K562 (cell line): ENCODE measurements around the gene ENSA. TPM values are rescaled to one million over a fixed set of nuclear protein-coding genes. Genes with fewer than 3 reads are reported as not detected.

Experiments
- BCOR ChIP-seq: fragments of 450-650 bp; IDR thresholded peaks from 2 replicates; pipeline ENCODE4 v1.6.1; 2016
- CBFA2T3 ChIP-seq: fragments of 450-650 bp; IDR thresholded peaks from 2 replicates; pipeline ENCODE4 v1.6.1; 2017
- CREM ChIP-seq: IDR thresholded peaks from 2 replicates; pipeline ENCODE4 v1.6.1; 2014; ENCODE audit warnings: antibody characterized with exemption, low read depth
- KLF1 ChIP-seq: fragments of 450-650 bp; IDR thresholded peaks from 2 replicates; pipeline ENCODE4 v1.6.1; 2016; ENCODE audit warnings: missing genetic modification characterization, missing compliant biosample characterization
- TAF15 ChIP-seq: fragments of 200-400 bp; formaldehyde crosslinking; IDR thresholded peaks from 2 replicates; pipeline ENCODE4 v1.6.1; 2017; ENCODE audit warnings: mild to moderate bottlenecking, low read depth, low read length, moderate library complexity
- U2AF2 ChIP-seq: fragments of 200-400 bp; formaldehyde crosslinking; optimal IDR thresholded peaks from 2 replicates; pipeline ENCODE3; 2017; ENCODE audit warnings: low read depth, mild to moderate bottlenecking, low read length
- ZNF239 ChIP-seq: fragments of 250-450 bp; sonication (Bioruptor Pico); IDR thresholded peaks from 2 replicates; pipeline ENCODE4 v1.4.0; 2020; ENCODE audit warnings: mild to moderate bottlenecking
- ZNF263 ChIP-seq: sonication (generic); formaldehyde crosslinking; IDR thresholded peaks from 2 replicates; pipeline ENCODE4 v1.8.0; 2022; ENCODE audit warnings: mild to moderate bottlenecking, missing genetic modification reagents, borderline replicate concordance
- ZNF316 ChIP-seq: fragments of 450-650 bp; IDR thresholded peaks from 2 replicates; pipeline ENCODE4 v1.6.1; 2016
- polyA plus RNA-seq, 8 experiments: library from polyadenylated mRNA; depleted of rRNA in 4 of 8; stranded (reverse) in 5 of 8; unstranded in 3 of 8; fragments of >200 nt; fragmentation: Nextera tagmentation in 2 of 8; fragmentation: Illumina TruSeq in 1 of 8; extraction: Ambion mirVana in 2 of 8; extraction: Trizol in 1 of 8; gene quantifications; 2 replicates each; pipeline versions ENCODE4 v1.2.1 to v1.2.3, GENCODE V29; 2011 to 2014; ENCODE audit warnings: inconsistent platforms in 1 of 8, missing spikeins in 1 of 8
- total RNA-seq, 7 experiments: library from RNA; depleted of rRNA in 6 of 7; stranded (reverse); fragments of >200 nt in 6 of 7; fragmentation: Illumina TruSeq in 2 of 7; extraction: Trizol in 2 of 7; gene quantifications; 2 replicates each; pipeline versions ENCODE4 v1.2.1 to v1.2.3, GENCODE V29; 2011 to 2021; ENCODE audit warnings: low replicate concordance in 1 of 7
- TF ChIP-seq, protein P1 (sequence below): IDR thresholded peaks from 2 replicates; pipeline ENCODE4 v1.6.1; 2011; ENCODE audit not compliant: insufficient read length; ENCODE audit errors: extremely low read depth
- TF ChIP-seq, protein P2 (sequence below): fragments of 250-450 bp; sonication (Bioruptor Pico); IDR thresholded peaks from 2 replicates; pipeline ENCODE4 v1.5.0; 2020; ENCODE audit warnings: mild to moderate bottlenecking
- TF ChIP-seq, protein P3 (sequence below): fragments of 450-650 bp; formaldehyde crosslinking; IDR thresholded peaks from 2 replicates; pipeline ENCODE4 v1.4.0; 2022; ENCODE audit warnings: missing genetic modification characterization
- TF ChIP-seq, protein P4 (sequence below), 2 experiments: fragments of 450-650 bp in 1 of 2; IDR thresholded peaks; 2 replicates each; pipeline ENCODE4 v1.6.1; 2011 to 2017; ENCODE audit warnings: low read depth in 2 of 2, antibody characterized with exemption in 1 of 2, borderline replicate concordance in 1 of 2, low read length in 1 of 2, mild to moderate bottlenecking in 1 of 2, mixed read lengths in 1 of 2; ENCODE audit not compliant: control insufficient read depth in 1 of 2
- TF ChIP-seq, protein P5 (sequence below): fragments of 250-450 bp; sonication (Bioruptor Pico); IDR thresholded peaks from 2 replicates; pipeline ENCODE4 v1.4.0; 2020

ENSA gene
- total and polyA plus RNA-seq, 9 of the 15 experiments (the other 6 are each of a cell fraction or from before 2014, with no cell fraction given) = 68.1 to 605 (median 188) TPM

DNA sequence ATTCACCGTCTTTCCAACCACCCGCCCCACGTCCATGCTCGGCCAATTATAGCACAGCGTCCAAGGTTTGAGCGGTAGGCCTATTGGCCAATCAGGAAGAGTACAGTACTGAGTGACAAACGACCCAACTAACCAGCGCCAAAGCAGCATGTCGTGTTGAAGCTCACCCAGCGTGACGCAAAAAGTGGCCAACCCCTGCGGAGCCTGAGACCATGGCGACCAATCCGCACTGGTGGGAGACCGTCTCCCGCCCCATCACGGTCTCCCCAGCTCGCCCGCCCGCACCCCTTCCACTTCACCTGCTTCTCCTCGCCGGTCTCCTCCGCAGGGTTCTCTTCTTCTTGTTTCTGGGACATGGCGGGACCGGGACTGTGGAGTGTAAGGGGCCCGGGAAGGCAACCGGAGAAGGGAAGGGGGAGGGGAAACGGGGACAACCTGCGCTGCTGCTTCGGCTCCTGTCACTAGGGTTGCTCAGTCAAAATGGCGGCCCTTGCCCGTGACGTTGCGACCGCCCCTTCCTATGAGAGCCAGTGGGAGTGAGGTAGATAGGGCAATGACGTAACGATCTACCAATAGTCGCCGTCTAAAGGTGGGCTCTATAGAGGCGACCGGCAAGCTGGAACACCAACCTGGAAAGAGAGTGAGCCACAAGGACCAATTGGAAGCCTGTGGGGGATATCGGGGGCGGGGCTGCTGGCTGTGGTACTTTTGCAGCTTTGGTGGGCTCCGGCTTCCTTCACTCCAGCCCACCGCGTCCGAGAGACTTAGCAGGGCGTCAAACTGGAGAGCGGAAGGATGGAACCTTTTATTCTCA, at the start of gene ENSA (continued):
- TF ChIP-seq U2AF2 (no peak), CBFA2T3 (no peak), KLF1 (tag) (no peak), BCOR (no peak), ZNF316 (no peak), ZNF263 (no peak), TAF15 (no peak), CREM (peak; percentile 95), ZNF239 (CRISPR knock-in tag) (0 out of 2 replicates have a peak, but pooled peaks have one; percentile 11)
- TF ChIP-seq, protein P1, sequence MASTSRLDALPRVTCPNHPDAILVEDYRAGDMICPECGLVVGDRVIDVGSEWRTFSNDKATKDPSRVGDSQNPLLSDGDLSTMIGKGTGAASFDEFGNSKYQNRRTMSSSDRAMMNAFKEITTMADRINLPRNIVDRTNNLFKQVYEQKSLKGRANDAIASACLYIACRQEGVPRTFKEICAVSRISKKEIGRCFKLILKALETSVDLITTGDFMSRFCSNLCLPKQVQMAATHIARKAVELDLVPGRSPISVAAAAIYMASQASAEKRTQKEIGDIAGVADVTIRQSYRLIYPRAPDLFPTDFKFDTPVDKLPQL = peak; percentile 4
- TF ChIP-seq, protein P2, sequence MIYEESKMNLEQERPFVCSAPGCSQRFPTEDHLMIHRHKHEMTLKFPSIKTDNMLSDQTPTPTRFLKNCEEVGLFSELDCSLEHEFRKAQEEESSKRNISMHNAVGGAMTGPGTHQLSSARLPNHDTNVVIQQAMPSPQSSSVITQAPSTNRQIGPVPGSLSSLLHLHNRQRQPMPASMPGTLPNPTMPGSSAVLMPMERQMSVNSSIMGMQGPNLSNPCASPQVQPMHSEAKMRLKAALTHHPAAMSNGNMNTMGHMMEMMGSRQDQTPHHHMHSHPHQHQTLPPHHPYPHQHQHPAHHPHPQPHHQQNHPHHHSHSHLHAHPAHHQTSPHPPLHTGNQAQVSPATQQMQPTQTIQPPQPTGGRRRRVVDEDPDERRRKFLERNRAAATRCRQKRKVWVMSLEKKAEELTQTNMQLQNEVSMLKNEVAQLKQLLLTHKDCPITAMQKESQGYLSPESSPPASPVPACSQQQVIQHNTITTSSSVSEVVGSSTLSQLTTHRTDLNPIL (CRISPR knock-in tag) = peak; percentile 9; the same call in 1 of the 2 replicates
- TF ChIP-seq, protein P3, sequence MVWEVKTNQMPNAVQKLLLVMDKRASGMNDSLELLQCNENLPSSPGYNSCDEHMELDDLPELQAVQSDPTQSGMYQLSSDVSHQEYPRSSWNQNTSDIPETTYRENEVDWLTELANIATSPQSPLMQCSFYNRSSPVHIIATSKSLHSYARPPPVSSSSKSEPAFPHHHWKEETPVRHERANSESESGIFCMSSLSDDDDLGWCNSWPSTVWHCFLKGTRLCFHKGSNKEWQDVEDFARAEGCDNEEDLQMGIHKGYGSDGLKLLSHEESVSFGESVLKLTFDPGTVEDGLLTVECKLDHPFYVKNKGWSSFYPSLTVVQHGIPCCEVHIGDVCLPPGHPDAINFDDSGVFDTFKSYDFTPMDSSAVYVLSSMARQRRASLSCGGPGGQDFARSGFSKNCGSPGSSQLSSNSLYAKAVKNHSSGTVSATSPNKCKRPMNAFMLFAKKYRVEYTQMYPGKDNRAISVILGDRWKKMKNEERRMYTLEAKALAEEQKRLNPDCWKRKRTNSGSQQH = peak; percentile 43; the same call in 1 of the 2 replicates
- TF ChIP-seq, protein P4, sequence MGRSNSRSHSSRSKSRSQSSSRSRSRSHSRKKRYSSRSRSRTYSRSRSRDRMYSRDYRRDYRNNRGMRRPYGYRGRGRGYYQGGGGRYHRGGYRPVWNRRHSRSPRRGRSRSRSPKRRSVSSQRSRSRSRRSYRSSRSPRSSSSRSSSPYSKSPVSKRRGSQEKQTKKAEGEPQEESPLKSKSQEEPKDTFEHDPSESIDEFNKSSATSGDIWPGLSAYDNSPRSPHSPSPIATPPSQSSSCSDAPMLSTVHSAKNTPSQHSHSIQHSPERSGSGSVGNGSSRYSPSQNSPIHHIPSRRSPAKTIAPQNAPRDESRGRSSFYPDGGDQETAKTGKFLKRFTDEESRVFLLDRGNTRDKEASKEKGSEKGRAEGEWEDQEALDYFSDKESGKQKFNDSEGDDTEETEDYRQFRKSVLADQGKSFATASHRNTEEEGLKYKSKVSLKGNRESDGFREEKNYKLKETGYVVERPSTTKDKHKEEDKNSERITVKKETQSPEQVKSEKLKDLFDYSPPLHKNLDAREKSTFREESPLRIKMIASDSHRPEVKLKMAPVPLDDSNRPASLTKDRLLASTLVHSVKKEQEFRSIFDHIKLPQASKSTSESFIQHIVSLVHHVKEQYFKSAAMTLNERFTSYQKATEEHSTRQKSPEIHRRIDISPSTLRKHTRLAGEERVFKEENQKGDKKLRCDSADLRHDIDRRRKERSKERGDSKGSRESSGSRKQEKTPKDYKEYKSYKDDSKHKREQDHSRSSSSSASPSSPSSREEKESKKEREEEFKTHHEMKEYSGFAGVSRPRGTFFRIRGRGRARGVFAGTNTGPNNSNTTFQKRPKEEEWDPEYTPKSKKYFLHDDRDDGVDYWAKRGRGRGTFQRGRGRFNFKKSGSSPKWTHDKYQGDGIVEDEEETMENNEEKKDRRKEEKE (IDR thresholded peaks at IDR 0.05; ENCODE audit: borderline replicate concordance in 1 of 2, control insufficient read depth in 1 of 2, low read depth in 2 of 2, low read length in 1 of 2) = no peak
- TF ChIP-seq, protein P5, sequence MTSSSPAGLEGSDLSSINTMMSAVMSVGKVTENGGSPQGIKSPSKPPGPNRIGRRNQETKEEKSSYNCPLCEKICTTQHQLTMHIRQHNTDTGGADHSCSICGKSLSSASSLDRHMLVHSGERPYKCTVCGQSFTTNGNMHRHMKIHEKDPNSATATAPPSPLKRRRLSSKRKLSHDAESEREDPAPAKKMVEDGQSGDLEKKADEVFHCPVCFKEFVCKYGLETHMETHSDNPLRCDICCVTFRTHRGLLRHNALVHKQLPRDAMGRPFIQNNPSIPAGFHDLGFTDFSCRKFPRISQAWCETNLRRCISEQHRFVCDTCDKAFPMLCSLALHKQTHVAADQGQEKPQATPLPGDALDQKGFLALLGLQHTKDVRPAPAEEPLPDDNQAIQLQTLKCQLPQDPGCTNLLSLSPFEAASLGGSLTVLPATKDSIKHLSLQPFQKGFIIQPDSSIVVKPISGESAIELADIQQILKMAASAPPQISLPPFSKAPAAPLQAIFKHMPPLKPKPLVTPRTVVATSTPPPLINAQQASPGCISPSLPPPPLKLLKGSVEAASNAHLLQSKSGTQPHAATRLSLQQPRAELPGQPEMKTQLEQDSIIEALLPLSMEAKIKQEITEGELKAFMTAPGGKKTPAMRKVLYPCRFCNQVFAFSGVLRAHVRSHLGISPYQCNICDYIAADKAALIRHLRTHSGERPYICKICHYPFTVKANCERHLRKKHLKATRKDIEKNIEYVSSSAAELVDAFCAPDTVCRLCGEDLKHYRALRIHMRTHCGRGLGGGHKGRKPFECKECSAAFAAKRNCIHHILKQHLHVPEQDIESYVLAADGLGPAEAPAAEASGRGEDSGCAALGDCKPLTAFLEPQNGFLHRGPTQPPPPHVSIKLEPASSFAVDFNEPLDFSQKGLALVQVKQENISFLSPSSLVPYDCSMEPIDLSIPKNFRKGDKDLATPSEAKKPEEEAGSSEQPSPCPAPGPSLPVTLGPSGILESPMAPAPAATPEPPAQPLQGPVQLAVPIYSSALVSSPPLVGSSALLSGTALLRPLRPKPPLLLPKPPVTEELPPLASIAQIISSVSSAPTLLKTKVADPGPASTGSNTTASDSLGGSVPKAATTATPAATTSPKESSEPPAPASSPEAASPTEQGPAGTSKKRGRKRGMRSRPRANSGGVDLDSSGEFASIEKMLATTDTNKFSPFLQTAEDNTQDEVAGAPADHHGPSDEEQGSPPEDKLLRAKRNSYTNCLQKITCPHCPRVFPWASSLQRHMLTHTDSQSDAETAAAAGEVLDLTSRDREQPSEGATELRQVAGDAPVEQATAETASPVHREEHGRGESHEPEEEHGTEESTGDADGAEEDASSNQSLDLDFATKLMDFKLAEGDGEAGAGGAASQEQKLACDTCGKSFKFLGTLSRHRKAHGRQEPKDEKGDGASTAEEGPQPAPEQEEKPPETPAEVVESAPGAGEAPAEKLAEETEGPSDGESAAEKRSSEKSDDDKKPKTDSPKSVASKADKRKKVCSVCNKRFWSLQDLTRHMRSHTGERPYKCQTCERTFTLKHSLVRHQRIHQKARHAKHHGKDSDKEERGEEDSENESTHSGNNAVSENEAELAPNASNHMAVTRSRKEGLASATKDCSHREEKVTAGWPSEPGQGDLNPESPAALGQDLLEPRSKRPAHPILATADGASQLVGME = peak; percentile 71; the same call in 1 of the 2 replicates
